EL (cell line): ENCODE data around the gene MACROD2.
A peak's percentile ranks its signal among the peaks of the same experiment; 100 is the strongest.

ENCODE experiments used
- DNase-seq: peaks from one replicate; pipeline ENCODE4 v3.0.0-alpha.2; 2016

The MACROD2 gene

DNA sequence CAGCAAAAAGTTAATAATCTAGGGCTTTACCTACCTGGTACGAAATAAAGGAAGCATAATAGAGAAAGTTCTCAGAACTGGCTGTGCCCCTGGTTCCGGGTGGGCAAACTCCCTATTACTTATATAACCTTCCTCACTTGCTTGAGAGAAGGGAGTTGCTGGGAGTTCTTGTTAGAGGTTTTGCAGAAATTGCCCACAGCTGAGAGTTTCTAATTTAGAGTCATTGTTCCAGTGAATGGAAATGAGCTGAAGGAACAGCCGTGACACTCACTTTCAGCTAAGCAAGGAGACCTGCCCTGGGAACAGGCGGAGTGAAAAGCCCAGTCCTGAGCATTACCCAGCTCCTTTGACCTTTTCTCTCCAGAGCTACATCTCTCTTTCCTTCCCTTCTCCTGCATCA is 936.7 kb downstream of the MACROD2 start:
- DNase-seq = no peak

DNA sequence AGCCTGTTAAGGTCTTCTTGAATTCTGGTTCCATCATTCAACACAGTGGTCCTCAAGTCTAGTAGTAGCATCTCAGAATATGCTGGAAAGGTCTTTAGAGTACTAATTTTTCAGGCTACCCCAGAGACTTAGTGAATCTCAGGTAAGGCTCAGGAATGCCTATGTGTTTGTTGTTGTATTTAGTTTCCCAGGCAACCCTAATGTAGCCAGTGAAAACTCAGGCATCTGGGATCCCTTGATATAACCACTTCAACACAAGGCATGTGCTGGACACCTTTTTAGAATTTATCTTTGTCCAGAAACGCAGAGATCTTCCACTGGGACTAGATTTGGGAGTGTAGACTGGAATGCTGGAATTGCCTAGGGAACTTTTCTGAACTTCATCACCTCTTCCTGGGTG is 940.0 kb downstream of the MACROD2 start:
- no peak for DNase-seq

GRCh38 chr20:14937021-14937420 is 941.7 kb downstream of the MACROD2 start:
- no peak for DNase-seq

DNA sequence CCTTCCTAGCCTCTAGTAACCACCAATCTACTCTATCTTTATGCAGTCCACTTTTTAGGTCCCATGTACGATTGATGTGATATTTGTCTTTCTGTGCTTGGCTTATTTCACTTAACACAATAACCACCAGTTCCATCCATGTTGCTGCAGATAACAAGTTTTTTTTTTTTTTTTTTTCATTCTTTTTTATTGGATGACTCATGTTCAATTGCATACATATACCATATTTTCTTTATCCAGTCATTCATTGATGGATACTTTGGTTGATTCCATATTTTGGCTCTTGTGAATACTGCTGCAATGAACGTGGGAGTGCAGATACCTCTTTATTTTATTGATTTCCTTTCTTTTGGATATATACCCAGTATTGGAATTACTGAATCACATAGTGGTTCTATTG is 942.5 kb downstream of the MACROD2 start:
- no peak for DNase-seq

DNA sequence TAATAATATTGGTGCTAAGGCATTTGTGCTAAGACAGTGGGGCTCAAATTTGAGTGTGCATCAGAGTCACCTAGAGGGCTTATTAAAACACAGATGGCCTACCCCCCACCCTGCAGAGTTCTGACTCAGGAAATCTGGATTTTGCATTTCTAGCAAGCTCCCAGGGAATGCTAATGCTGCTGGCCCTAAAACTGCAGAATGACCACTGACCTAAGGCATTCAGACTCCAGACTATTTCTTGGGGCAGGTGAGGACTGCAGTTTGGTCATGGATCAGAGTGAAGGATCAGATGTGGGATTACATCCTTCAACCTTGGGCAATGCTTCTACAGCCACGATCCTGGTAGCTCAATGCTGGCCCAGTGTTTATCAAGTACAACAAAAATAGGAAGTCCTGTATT is 952.2 kb downstream of the MACROD2 start:
- DNase-seq = no peak

DNA sequence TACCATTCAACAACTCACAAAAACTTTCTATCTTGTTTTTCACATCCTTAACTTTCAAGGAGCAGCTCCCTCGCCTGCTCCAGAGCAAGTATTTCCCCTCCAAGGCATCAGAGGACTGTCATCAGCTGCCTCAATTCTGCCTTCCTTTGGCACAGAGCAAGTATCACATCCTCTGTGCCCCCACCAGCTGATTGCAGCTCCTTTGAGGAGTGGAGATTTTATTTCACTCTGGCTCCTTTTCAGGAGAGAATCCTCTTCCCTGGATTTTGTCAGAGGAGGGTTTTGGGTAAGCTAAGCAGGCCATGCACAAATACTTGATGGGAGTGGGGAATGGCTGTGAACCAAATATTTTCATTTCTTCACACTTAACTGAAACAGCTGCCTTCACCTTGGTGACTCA is 952.6 kb downstream of the MACROD2 start:
- DNase-seq = no peak

DNA sequence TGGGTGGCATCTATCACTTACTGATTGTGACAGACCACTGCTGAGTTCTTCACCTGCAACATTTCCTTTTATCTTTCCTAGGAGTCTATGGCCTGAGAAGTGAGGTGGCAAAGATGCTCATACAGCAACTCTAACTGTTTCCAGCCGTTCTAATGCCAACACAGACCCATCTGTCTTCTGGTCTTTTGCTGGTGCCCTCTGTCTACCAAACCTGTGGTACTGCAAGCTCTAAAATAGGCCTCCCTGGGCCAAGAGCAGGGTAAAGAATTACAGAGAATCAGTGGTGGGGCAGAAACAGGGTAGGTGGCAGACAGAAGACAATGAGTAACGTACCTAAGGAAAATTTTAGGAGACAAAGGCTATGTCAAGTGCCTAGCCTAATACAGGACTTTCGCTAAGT is 953.1 kb downstream of the MACROD2 start:
- no peak for DNase-seq

DNA sequence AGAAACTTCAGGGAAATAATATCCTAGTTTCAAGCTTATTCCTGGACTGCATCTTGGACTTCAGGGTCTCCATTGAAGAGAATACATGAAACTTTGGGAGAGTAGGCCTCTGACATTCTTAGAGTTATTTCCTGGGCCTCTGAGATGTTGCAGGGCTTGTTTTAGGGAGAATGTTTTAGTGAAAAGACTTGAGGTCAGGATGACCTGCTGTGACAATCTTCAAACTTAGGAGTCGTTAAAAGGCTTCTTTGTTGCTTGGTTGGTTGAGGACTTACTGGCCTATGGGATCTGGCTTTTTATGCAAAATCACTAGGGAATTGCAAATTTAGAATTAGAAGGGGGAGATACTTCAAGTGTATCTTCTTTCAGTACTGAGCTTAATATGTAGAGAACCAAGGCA is 955.3 kb downstream of the MACROD2 start:
- DNase-seq = no peak

DNA sequence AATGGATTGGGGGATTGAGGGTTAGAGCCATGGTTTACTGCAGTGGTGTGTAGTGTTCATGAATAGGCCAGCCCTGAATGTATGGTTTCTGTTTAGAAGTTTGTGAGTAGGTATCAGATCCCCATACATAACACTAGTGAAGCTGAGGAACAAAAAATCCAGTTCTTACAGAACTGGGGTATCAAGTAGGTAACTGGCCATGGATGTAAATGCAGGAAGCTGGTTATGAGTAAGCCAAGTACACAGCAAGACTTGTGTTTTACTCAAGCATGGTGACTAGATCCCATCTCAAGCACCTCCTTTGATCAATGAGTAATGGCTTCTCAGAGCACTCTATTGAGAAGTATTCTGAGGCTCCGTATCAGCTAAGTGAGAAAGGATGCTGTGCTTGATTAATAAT is 955.8 kb downstream of the MACROD2 start:
- DNase-seq = no peak

DNA sequence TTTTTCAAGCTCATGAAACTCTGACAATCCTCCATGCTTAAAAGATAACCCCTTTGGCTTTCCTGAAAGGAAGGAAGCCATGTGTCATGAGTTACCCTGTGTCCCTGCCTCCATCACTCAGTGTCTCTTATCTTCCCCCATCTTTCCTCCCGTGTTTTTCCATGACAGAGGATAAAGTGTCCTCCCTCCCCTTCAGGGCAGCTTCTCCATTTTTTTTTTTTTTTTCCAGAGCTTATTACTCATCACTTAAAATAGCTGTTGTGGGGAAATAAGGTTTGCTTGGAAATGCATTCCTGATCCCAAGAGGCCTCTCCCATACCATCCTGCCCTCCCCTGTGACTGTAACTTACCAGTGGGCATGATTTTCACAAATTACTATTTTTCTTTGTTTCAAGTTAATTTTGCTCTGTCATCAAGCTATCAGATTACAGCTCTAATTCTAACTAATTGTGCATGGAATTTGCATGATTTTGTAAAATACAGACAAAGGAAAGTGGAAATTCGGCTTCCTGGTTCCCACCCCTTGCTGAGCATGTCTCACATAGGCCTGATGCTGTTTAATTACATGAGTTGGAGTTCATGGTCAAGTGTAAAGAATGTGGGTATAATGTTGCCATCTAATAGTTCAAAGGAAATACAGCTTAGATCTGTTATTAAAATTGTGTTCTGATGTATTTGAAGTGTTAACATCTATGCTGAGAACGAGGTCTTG is 956.5 kb downstream of the MACROD2 start:
- peak; percentile 33 for DNase-seq

GRCh38 chr20:14953736-14954135 is 958.4 kb downstream of the MACROD2 start:
- DNase-seq = no peak

GRCh38 chr20:14955399-14955798 is 960.1 kb downstream of the MACROD2 start:
- DNase-seq = no peak

DNA sequence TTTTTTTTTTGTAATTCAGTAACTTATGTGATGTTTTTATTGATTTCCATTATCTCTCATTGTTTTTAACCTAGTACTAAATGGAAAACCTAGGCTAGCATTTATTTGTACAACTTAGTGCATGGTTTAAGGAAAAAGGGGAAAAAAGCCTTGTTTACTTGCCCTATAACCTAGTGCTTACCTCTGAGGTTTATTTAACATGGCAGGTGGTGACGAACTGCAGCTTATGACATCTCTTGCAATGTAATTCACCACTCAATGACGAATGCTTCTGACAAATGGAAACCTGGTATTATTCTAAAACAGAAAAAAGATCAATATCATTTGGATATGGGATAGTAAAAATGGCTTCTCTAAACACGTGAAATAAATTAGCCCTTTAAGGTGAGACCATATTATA is 960.7 kb downstream of the MACROD2 start:
- DNase-seq = no peak

- no peak for DNase-seq
Measured at GRCh38 chr20:14956538-14956937, 961.2 kb downstream of the MACROD2 start.

- no peak for DNase-seq
Measured at GRCh38 chr20:14957402-14957801, 962.1 kb downstream of the MACROD2 start.

- no peak for DNase-seq
Measured at GRCh38 chr20:14958626-14959025, 963.3 kb downstream of the MACROD2 start.

DNA sequence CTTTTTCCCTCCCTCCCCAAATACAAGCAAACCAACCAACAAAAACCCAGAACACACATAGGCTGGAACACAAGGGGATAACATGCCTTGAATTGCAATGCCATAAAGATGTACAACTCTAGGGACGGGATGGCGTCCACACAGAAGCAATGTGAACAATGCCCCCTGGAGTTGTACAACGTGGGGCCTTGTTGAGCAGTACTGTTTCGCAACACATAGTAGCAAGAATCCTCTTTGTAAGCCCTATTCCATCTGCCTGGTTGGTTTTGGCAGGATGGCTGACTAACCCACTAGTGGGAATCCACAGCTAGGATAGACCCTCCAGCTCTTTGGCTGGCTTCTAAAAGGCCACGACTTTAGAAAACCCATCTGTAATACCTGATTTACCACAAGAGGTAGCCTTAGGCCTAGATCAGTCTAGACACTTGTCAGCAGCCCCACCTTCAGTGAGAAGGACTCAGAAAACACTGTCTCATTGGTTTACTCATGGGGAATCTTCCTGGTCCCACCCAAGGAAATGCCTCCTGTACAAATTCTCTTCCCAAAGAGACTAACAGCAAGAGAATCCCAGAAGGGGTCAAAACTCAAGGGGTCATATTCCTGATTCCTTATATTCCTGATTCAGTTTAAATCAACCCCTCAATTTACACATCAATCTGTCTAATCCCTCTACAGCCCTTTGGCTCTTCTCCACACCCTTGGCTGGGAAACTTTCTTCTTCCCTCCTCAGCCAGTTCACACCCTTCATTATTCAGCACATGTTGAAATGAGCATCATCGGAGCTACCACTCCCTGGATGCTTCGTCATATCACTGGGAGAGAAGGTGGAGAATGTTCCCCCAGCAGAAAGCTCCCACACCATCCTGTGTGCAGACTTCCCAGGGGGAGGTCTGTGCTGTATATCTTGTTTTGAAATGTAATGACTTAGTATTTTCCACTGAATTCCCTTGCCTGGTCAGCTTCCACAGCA is 964.5 kb downstream of the MACROD2 start:
- no peak for DNase-seq

DNA sequence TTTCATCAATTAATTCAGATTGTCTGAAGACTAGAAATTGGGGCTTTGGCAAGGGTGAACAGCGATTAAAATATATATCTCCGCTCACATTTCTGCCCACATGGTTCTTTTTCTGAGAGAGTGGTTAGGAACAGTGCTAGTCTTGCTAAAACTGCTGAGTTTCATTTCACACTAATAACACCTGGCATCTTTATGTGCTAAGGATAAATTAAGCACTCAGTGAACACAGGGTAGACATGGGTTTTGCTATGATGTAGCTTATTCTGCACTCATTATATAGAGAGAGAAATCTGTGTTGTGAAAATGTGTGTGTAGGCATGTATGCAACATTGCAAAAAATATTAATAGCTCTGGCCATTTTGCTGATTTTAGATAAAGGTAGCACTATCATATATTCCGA is 965.5 kb downstream of the MACROD2 start:
- no peak for DNase-seq

- DNase-seq = peak; percentile 23
Measured at GRCh38 chr20:14963262-14963663, 967.9 kb downstream of the MACROD2 start.

GRCh38 chr20:14966203-14966602 is 970.9 kb downstream of the MACROD2 start:
- no peak for DNase-seq

DNA sequence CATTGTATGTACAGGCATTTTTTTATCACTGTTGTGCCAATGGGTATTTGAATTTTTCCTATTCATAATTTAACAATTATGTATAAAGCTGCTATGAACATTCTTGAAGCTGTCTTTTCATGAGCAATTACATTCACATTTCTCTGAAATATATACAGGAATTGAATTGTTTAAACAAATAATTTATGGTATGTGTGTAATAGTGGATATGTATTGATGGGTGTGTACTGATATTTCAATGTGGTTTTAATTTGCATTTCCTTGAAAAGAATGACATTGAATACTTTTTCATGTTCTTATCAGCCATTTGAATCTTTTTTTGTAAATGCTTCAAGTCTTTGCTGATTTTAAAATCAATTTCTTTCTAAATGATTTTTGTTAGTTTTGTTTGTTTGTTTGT is 971.5 kb downstream of the MACROD2 start:
- no peak for DNase-seq

DNA sequence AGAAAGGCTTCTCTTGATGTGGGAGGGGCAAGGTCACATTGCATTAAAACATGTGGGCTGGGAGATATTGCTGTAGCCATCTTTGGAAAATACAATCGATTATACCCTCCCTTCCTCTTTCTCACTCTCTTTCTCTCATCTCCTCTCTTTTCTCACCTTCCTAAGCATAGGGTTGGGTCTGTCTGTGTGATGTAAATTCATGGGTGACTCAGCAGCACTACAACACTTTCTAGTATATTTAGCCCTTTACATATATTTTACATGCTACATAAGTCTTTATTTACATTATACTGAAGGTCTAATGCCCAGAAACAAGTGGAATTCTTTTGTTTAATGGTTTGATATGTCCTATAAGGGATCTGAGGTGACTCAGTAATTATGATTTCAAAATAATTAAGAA is 976.9 kb downstream of the MACROD2 start:
- DNase-seq = no peak

DNA sequence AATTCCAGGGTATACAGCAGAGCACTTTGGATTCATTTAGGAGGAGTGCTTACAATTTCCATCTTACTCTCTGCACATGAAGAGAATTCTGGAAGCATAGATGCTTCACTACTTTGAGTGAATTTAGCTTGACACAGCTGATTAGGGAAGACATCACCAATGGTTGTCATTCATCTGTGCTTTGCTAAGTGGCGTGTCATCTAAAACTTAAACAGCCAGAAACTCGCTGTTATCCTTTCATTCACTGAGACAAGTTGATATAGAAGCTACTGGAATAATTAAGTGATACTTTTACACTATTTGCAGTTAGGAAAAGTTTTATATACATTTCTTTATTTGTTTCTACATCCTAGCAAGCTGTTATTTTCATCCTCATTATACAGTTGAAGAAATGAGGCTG is 977.4 kb downstream of the MACROD2 start:
- DNase-seq = no peak

DNA sequence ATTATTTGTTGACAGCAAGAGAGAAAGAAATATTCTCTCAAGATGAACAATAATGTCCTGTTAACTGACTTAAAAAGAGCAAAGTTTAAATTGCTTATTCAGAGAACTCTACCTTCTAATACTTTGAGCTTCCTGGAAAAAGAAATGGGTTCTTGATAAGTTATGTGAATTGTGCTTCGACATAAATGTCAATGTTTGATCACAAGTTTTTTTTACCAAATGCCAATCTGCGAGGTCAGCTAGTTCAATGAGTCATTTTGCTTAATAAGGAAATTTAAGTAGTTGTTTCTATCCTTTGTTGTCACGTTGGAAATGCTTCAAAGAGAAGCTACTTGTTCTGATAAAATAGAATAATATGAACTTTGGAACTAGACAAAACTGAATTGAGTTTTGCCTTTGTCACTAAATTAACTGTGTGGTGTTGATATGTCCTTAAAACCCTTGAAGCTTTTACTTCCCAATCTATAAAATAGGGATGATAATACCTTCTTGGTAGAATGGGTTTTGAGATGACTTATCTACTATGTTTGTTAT is 984.2 kb downstream of the MACROD2 start:
- DNase-seq = no peak
